Measurements from ENCODE around the gene LRRC8A. TPM values are rescaled to one million over a fixed set of nuclear protein-coding genes. Genes with fewer than 3 reads are reported as not detected.

Gene LRRC8A
- total and polyA plus RNA-seq, 2 of the 13 experiments (the other 11 are each of a cell fraction or from before 2014, with no cell fraction given): 16.1 to 40.6 TPM

- TF ChIP-seq PATZ1 (CRISPR knock-in tag; IDR thresholded peaks at IDR 0.05): peak; percentile 61
- TF ChIP-seq CENPX (CRISPR knock-in tag; IDR thresholded peaks at IDR 0.05): no peak
- TF ChIP-seq NR2F2 (IDR thresholded peaks at IDR 0.05; ENCODE audit: borderline replicate concordance, low read depth): peak; percentile 40; the same call in 1 of the 2 replicates
- TF ChIP-seq SP4 (CRISPR knock-in tag; IDR thresholded peaks at IDR 0.05): peak; percentile 34; the same call in 1 of the 2 replicates
- TF ChIP-seq ZBTB7A (CRISPR knock-in tag; IDR thresholded peaks at IDR 0.05): peak; percentile 88
- TF ChIP-seq ZNF605 (CRISPR knock-in tag; IDR thresholded peaks at IDR 0.05): peak; percentile 59; the same call in 1 of the 2 replicates
- TF ChIP-seq ZNF343 (CRISPR knock-in tag; IDR thresholded peaks at IDR 0.05): no peak
- no peak for TF ChIP-seq ZFP1 (CRISPR knock-in tag; IDR thresholded peaks at IDR 0.05)
- TF ChIP-seq ZNF644 (CRISPR knock-in tag; IDR thresholded peaks at IDR 0.05; ENCODE audit: low read depth): peak; percentile 9; the same call in 1 of the 2 replicates
- TF ChIP-seq NR2C2 (CRISPR knock-in tag; IDR thresholded peaks at IDR 0.05; ENCODE audit: borderline replicate concordance): peak; percentile 83
- peak; percentile 51; the same call in 1 of the 2 replicates for TF ChIP-seq ZBTB7B (CRISPR knock-in tag; IDR thresholded peaks at IDR 0.05)
- no peak for TF ChIP-seq SMARCC2 (IDR thresholded peaks at IDR 0.05)
- no peak for TF ChIP-seq FOSL2 (CRISPR knock-in tag; IDR thresholded peaks at IDR 0.05)
- TF ChIP-seq GPN1 (CRISPR knock-in tag; IDR thresholded peaks at IDR 0.05; ENCODE audit: borderline replicate concordance): no peak
- TF ChIP-seq TRIM22 (IDR thresholded peaks at IDR 0.05): no peak
- TF ChIP-seq MTA1 (CRISPR knock-in tag; IDR thresholded peaks at IDR 0.05; ENCODE audit: borderline replicate concordance): peak; percentile 51; the same call in 1 of the 2 replicates
- TF ChIP-seq MAZ (IDR thresholded peaks at IDR 0.05; ENCODE audit: borderline replicate concordance, low read depth, low read length): no peak
- TF ChIP-seq MAZ (CRISPR knock-in tag; IDR thresholded peaks at IDR 0.05; ENCODE audit: low read depth): peak; percentile 62; the same call in 1 of the 2 replicates
- TF ChIP-seq MXD3 (CRISPR knock-in tag; IDR thresholded peaks at IDR 0.05): 0 out of 2 replicates have a peak, but pooled peaks have one; percentile 25
- TF ChIP-seq ONECUT2 (CRISPR knock-in tag; IDR thresholded peaks at IDR 0.05): no peak
- no peak for TF ChIP-seq SOX6 (IDR thresholded peaks at IDR 0.05)
- TF ChIP-seq SOX6 (CRISPR knock-in tag; IDR thresholded peaks at IDR 0.05): 0 out of 2 replicates have a peak, but pooled peaks have one; percentile 14
- 0 out of 2 replicates have a peak, but pooled peaks have one; percentile 44 for TF ChIP-seq SAFB2 (CRISPR knock-in tag; IDR thresholded peaks at IDR 0.05; ENCODE audit: borderline replicate concordance, low read depth)
- TF ChIP-seq ZBTB4 (CRISPR knock-in tag; IDR thresholded peaks at IDR 0.05; ENCODE audit: borderline replicate concordance): peak; percentile 30; the same call in 1 of the 2 replicates
Observed at GRCh38 chr9:128913048-128913900, 31.3 kb downstream of the LRRC8A start (continued).
